MG63 (cell line): ENCODE measurements around the gene HMG20A. TPM values are rescaled to one million over a fixed set of nuclear protein-coding genes. Genes with fewer than 3 reads are reported as not detected.
"Not testable (repeated sequence)": the region's sequence is repeated elsewhere in the genome, so short reads cannot be mapped to it uniquely, and the experiment has no call there.

Experiments
- DNase-seq: peaks from one replicate; pipeline ENCODE4 v3.0.0-alpha.2; 2020
- H3K27me3 ChIP-seq: fragments of 250-450 bp; sonication (Bioruptor Pico); 2 replicates; pipeline ENCODE4 v1.5.1; 2020; ENCODE audit warnings: mild to moderate bottlenecking, moderate library complexity
- H3K36me3 ChIP-seq: fragments of 250-450 bp; sonication (Bioruptor Pico); 2 replicates; pipeline ENCODE4 v1.5.1; 2020; ENCODE audit warnings: mild to moderate bottlenecking, moderate library complexity
- H3K4me3 ChIP-seq: fragments of 250-450 bp; sonication (Bioruptor Pico); 2 replicates; pipeline ENCODE4 v1.5.1; 2020; ENCODE audit warnings: mild to moderate bottlenecking, moderate library complexity
- H3K9me3 ChIP-seq: fragments of 250-450 bp; sonication (Bioruptor Pico); 2 replicates; pipeline ENCODE4 v1.5.1; 2020; ENCODE audit warnings: mild to moderate bottlenecking, moderate library complexity
- total RNA-seq: library from RNA; depleted of rRNA; stranded (reverse); fragments of >200 nt; shearing (Covaris generic); gene quantifications from 2 replicates; pipeline ENCODE4 v1.2.3, GENCODE V29; 2014; ENCODE audit warnings: low replicate concordance

HMG20A gene
- total RNA-seq, 1 experiment from 2014 or later = 6.8 TPM

DNA sequence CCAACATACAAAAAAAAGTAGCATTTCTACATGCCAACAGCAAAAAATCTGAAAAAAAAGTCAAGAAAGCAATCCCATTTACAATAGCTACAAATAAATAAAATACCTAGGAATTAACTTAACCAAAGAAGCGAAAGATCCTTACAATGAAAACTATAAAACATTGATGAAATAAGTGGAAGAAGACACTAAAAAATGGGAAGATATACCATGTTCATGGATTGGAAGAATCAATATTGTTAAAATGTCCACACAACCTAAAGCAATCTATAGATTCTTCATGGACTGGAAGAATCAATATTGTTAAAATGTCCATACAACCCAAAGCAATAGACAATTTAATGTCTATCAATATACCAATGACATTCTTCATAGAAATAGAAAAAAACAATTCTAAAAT is 21.8 kb upstream of the HMG20A start:
- H3K4me3 ChIP-seq = no peak overlapping the region
- no peak for DNase-seq
- no peaks in the 10 kb centered on the region; the same call in 1 of the 2 replicates for H3K36me3 ChIP-seq
- peaks cover 36% of the 10 kb centered on the region for H3K9me3 ChIP-seq
- H3K27me3 ChIP-seq = no peaks in the 10 kb centered on the region

- DNase-seq = no peak
- H3K36me3 ChIP-seq = no peaks in the 10 kb centered on the region; the same call in 1 of the 2 replicates
- peaks cover 31% of the 10 kb centered on the region for H3K9me3 ChIP-seq
- no peaks in the 10 kb centered on the region for H3K27me3 ChIP-seq
- H3K4me3 ChIP-seq = no peak overlapping the region
Measured at GRCh38 chr15:77400258-77400657, 20.4 kb upstream of the HMG20A start.

DNA sequence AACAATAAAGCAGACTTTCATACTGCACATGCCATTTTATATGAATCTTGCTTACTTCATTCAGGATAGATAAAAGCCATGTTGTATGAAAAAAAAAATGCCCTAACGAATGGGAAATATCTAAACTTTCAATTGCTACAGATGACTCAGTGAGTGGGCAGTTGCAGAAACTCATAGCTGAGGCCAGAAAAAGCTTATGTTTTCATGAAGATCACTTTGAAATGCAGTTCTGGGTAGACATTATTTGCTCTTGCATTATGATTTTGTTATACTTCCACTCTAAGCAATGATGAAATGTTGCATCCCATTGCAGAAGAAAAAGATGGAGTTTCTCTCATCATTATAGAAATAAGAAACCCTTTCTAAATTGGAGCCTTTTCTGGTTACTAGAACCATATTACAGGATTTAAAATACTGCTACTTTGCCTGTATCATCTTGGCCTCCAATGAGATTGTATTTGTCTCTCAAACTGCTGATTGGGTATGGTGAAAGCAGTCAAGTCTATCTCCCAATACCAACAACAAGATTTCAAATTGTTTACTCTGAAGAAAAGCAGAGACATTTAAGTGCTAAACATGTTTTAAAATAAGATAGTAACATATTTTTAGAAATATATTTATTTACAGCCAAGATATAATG is 17.8 kb upstream of the HMG20A start:
- peak; percentile 47 for DNase-seq
- Histone ChIP-seq H3K27me3 (no peaks in the 10 kb centered on the region), H3K4me3 (no peak overlapping the region), H3K36me3 (no peaks in the 10 kb centered on the region; the same call in 1 of the 2 replicates), H3K9me3 (peaks cover 25% of the 10 kb centered on the region)

- not testable (repeated sequence) for H3K36me3 ChIP-seq, H3K9me3 ChIP-seq, DNase-seq, H3K27me3 ChIP-seq, H3K4me3 ChIP-seq
Measured at GRCh38 chr15:77406173-77406759, 14.4 kb upstream of the HMG20A start.

GRCh38 chr15:77406846-77407245 is 13.8 kb upstream of the HMG20A start:
- DNase-seq = no peak
- H3K27me3 ChIP-seq = no peaks in the 10 kb centered on the region
- H3K4me3 ChIP-seq = no peak overlapping the region
- H3K36me3 ChIP-seq = no peaks in the 10 kb centered on the region; the same call in 1 of the 2 replicates
- peaks cover 2% of the 10 kb centered on the region for H3K9me3 ChIP-seq

DNA sequence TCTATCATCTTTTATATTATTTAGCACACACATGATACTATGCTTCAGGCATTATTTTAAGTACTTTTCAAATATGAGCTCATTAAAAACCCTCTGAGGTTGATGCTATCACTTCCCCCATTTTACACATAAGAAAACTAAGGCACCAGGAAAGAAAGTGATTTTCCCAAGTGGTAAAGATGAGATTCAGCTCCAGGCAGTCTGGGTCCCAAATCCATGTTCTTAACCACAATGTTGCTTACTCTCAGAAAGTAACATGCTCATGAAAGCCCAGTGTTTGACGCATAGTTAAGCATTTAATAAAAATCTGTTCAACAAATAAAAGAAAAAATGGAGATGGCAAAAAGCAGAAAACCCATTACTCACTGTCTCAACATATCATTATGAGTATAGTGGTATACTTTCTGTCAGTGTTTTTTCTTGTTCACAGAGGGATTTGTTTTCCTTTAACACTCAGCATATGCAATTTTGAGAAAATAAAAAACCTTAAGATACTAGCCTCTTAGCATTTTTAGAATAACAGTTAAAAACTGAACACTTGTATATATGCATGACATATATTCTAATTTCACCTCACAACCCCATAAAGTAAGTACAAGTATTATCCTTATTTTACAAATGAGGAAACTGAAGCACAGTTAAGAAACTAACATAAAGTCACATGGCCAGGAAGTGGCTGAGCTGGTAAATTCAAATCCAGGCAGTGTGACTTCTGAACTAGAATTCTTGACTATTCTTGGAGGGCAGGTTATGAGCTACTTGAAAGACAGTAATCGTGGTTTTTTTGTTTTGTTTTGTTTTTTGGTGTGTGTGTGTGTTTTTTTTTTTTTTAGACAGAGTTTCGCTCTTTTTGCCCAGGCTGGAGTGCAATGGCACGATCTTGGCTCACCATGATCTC is 11.2 kb upstream of the HMG20A start:
- Histone ChIP-seq H3K9me3 (peaks cover 2% of the 10 kb centered on the region), H3K4me3 (no peak overlapping the region), H3K27me3 (no peaks in the 10 kb centered on the region), H3K36me3 (no peaks in the 10 kb centered on the region; the same call in 1 of the 2 replicates)
- no peak for DNase-seq

DNA sequence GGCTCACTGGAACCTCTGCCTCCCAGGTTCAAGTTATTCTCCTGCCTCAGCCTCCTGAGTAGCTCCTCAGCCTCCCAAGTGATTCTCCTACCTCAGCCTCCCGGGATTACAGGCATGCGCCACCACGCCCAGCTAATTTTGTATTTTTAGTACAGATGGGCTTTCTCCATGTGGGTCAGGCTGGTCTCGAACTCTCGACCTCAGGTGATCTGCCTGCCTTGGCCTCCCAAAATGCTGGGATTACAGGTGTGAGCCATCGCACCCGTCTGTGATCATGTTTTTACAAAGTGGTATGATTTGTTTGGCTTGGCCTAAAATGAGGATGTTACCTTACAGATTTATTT is 10.6 kb upstream of the HMG20A start:
- DNase-seq, H3K4me3 ChIP-seq, H3K9me3 ChIP-seq, H3K27me3 ChIP-seq, H3K36me3 ChIP-seq: not testable (repeated sequence)

- peaks cover 2% of the 10 kb centered on the region for H3K9me3 ChIP-seq
- H3K4me3 ChIP-seq = no peak overlapping the region
- no peak for DNase-seq
- H3K36me3 ChIP-seq = peaks cover 3% of the 10 kb centered on the region; the same call in 1 of the 2 replicates
- no peaks in the 10 kb centered on the region for H3K27me3 ChIP-seq
Measured at GRCh38 chr15:77410701-77411618, 9.7 kb upstream of the HMG20A start.

DNA sequence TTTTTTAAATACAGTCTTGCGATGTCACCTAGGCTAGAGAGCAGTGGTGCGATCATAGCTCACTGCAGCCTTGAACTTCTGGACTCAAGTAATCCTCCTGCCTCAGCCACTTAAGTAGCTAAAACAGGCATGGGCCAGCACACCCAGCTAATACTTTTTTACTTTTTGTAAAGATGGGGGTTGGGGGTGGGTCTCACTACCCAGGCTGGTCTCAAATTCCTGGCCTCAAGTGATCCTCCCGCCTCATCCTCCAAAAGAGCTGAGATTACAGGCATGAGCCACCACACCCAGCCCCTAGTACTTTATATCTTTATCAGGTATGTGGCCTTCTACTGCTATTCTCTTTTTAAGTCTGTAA is 9.1 kb upstream of the HMG20A start:
- Histone ChIP-seq H3K27me3 (no peaks in the 10 kb centered on the region), H3K9me3 (peaks cover 2% of the 10 kb centered on the region), H3K36me3 (peaks cover 3% of the 10 kb centered on the region; the same call in 1 of the 2 replicates), H3K4me3 (no peak overlapping the region)
- DNase-seq = no peak

DNA sequence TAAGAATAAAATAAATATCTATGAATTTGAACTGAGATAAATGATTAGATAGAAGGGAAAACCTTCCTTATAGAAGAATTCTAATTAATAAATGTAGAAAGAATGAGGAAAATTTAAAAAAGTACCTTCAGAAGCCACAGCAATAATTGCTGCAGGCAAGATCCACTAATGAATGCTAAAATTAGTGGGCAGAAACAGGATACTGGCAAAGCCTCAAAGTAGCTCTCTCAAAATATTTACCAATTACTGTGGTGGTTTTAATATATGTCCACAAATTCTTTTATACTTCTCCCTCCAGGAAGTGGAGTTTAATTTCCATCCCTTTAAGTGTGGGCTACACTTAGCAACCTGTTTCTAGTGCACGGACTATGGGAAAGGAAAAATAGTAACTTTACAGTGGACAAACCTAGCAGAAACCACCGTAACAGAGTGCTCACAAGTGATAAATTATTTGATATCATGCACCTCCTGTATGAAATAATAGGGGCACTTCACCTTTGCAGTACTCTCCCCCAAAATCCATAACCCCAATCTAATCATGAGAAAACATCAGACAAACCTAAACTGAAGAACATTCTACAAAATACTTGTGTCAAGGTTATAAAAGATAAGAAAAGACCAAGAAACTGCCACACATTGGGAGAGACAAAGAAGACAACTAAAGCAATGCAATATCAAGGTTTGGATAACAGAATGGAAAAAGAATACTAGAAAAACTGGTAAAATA is 7.6 kb upstream of the HMG20A start:
- no peaks in the 10 kb centered on the region for H3K27me3 ChIP-seq
- H3K4me3 ChIP-seq = no peak overlapping the region
- H3K36me3 ChIP-seq = peaks cover 3% of the 10 kb centered on the region; the same call in 1 of the 2 replicates
- no peaks in the 10 kb centered on the region for H3K9me3 ChIP-seq
- DNase-seq = no peak

DNA sequence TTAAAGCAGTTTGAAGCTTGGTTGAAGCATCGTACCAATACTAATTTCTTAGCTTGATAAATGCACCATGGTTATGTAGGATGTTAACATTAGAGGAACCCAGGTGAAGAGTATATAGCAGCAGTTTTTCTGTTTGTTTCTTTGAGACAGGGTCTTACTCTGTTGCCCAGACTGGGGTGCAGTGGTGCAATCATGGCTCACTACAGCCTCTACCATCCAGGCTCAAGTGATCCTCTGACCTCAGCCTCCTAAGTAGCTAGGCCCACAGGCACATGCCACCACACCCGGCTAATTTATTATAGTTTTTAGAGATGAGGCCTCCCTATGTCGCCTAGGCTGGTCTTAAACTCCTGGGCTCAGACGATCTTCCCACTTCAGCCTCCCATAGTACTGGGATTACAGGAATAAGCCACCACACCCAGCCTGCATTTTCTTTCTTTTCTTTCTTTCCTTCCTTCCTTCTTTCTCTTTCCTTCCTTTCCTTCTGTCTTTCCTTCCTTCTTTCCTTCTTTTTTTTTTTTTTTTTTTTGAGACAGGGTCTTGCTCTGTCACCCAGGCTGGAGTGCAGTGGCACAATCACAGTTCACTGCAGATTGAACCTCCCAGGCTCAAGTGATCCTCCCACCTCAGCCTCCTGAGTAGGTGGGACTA is 6.9 kb upstream of the HMG20A start:
- Histone ChIP-seq H3K36me3 (peaks cover 3% of the 10 kb centered on the region; the same call in 1 of the 2 replicates), H3K4me3 (no peak overlapping the region), H3K27me3 (no peaks in the 10 kb centered on the region), H3K9me3 (no peaks in the 10 kb centered on the region)
- no peak for DNase-seq

- no peak for DNase-seq
- Histone ChIP-seq H3K27me3 (no peaks in the 10 kb centered on the region), H3K9me3 (no peaks in the 10 kb centered on the region), H3K4me3 (no peak overlapping the region), H3K36me3 (peaks cover 3% of the 10 kb centered on the region; the same call in 1 of the 2 replicates)
Measured at GRCh38 chr15:77414789-77415442, 5.8 kb upstream of the HMG20A start.

DNA sequence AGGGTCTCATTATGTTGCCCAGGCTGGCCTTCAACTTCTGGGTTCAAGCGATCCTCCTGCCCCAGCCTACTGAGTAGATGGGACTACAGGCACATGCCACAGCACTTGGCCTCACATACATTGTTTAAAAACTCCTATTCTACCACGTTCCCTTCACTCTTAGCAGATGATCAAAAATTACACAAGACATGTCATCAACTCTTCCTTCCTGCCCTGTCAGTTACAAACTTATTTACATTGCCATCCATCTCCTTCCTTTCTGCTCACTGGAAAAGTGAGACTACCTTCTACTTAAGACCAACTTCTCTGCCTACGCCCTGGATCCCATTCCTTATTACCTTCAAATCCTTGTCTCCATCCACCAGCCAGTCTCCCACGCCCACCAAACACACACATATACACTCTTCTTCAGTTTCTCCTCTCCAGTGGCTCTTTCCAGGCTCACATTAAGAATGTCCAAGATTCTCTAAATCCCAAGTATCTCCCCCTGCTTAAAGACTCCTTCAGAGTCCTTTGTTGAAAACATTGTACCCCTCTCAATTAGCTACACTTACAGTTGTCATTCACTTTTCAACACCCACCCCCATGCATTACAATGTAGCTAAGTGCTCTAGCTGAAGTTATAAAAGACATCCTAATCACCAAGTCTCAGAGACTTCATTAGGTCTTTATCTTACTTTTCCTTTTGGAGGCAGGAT is 5.1 kb upstream of the HMG20A start:
- no peaks in the 10 kb centered on the region for H3K9me3 ChIP-seq
- H3K36me3 ChIP-seq = peaks cover 3% of the 10 kb centered on the region; the same call in 1 of the 2 replicates
- DNase-seq = no peak
- no peaks in the 10 kb centered on the region for H3K27me3 ChIP-seq
- no peak overlapping the region for H3K4me3 ChIP-seq

GRCh38 chr15:77416148-77416455 is 4.6 kb upstream of the HMG20A start:
- Histone ChIP-seq H3K9me3 (no peaks in the 10 kb centered on the region), H3K27me3 (no peaks in the 10 kb centered on the region), H3K36me3 (0 out of 2 replicates have a peak, but pooled peaks cover 3% of the 10 kb centered on the region), H3K4me3 (no peak overlapping the region)
- DNase-seq = peak; percentile 68

DNA sequence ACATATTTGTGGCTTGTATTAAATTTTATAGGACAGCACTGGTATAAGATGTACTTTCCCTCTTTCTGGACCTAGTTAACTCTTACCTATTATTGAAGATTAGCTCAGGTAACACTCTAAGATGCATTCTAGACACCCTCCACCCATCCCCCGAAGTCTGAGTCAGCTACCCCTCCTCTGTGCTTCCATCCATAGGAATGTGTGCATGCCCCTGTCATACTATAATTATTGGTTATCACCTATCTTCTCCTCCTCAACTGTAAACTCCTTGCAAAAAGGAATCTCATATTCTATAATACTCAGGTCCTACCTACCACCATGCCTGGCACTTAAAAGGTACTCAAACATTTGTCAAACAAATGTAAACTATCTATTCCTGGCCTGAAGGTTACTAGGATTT is 3.7 kb upstream of the HMG20A start:
- no peaks in the 10 kb centered on the region for H3K9me3 ChIP-seq
- H3K27me3 ChIP-seq = no peaks in the 10 kb centered on the region
- H3K4me3 ChIP-seq = no peak overlapping the region
- no peak for DNase-seq
- 0 out of 2 replicates have a peak, but pooled peaks cover 3% of the 10 kb centered on the region for H3K36me3 ChIP-seq
